Activated naive CD8-positive, alpha-beta T cell treated with anti-CD3 and anti-CD28 coated beads for 36 hours (primary cell): ENCODE results near the gene KDM6A. TPM values are rescaled to one million over a fixed set of nuclear protein-coding genes. Genes with fewer than 3 reads are reported as not detected.
"Not testable (repeated sequence)": the region's sequence is repeated elsewhere in the genome, so short reads cannot be mapped to it uniquely, and the experiment has no call there.

ENCODE experiments used
- DNase-seq: peaks from one replicate; pipeline ENCODE4 v3.0.0; 2021
- H3K27ac Mint-ChIP-seq: one replicate; pipeline ENCODE4 v1.8.0; 2022; ENCODE audit warnings: mild to moderate bottlenecking, moderate library complexity, mixed read lengths
- H3K27me3 Mint-ChIP-seq: one replicate; pipeline ENCODE4 v1.8.0; 2022; ENCODE audit warnings: mild to moderate bottlenecking, mixed read lengths
- H3K36me3 Mint-ChIP-seq: one replicate; pipeline ENCODE4 v1.8.0; 2021; ENCODE audit warnings: mild to moderate bottlenecking, mixed read lengths
- H3K4me1 Mint-ChIP-seq: one replicate; pipeline ENCODE4 v1.8.0; 2021; ENCODE audit warnings: mixed read lengths
- H3K4me3 Mint-ChIP-seq: one replicate; pipeline ENCODE4 v1.8.0; 2022; ENCODE audit warnings: mild to moderate bottlenecking, moderate library complexity, mixed read lengths
- H3K9me3 Mint-ChIP-seq: one replicate; pipeline ENCODE4 v1.8.0; 2022; ENCODE audit warnings: mixed read lengths
- total RNA-seq, 2 experiments: library from RNA; stranded (reverse); gene quantifications; one replicate each; pipeline ENCODE4 v1.2.3, GENCODE V29; 2021

KDM6A gene
- total RNA-seq, 2 experiments from 2014 or later, result 15.8 to 17.4 TPM

DNA sequence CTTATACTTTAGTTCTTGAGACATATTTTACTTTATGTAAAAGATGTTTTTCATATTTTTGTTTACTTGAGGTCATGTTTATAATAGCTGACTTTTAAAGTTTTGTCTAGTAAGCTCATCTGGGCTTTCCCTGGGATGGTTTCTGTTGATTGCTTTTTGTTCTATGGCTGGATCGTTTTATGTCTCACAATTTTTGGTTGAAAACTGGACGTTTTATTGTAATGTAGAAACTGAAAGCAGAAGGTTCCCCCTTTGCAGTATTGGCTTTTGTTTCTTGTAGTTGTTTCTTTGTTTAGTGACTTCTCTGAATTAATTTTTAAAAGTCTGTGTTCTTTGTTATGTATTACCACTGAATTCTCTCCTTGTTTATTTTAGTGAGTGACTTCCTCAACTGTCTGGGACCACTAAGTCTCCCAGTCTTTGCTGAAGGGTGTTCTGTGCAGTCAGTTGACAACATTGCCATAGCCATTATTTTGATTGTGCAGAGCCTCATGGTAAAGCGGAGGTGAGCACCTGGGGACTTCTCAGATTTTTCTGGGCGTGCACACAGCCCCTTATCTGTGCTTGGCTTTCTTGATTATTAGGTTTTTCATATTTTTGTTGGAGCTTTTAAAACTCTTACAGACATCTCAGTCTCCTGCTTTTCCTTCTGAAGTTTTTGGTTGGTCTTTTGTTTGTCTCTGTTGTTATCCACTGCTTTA lies 31.0 kb downstream of the KDM6A start:
- Mint-ChIP-seq H3K4me3 (no peak overlapping the region), H3K4me1 (peaks cover 43% of the 10 kb centered on the region)
- DNase-seq, result no peak

DNA sequence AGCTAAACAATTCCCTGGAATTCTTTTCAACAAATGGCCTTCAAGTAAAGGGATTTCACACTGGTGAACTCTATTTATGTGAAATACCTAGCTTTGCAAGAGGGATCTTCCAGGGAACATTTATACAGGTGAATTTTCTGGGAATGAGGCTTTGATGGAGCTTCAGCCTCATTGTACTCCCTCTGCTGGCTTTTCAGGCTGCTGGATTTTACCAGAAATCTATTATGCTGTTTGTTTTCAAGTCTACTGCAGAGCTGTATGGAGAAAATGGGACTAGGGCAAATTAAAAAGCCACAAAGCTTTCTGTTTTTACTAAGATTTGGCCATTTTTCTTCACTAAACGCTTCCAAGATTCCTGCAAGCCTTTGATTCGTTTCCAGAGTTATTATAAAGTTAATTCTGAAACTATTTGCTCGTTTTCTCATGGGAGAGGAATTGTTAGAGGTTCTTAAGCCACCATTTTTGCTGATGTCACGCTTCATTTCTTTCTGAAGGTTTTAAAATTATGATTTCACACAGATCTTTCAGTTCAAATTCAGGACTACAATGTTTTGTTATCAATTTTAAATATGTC lies 31.6 kb downstream of the KDM6A start:
- H3K9me3 Mint-ChIP-seq, result peaks cover 17% of the 10 kb centered on the region
- H3K4me1 Mint-ChIP-seq, result peaks cover 37% of the 10 kb centered on the region
- H3K27me3 Mint-ChIP-seq, result no peaks in the 10 kb centered on the region
- peaks cover 22% of the 10 kb centered on the region for H3K36me3 Mint-ChIP-seq
- DNase-seq, result no peak
- H3K27ac Mint-ChIP-seq, result peak overlapping the region; percentile 58
- no peak overlapping the region for H3K4me3 Mint-ChIP-seq

More for the DNA sequence above, 31.0 kb downstream of the KDM6A start:
- Mint-ChIP-seq H3K27ac (peak overlapping the region; percentile 58), H3K9me3 (peaks cover 17% of the 10 kb centered on the region), H3K27me3 (no peaks in the 10 kb centered on the region), H3K36me3 (peaks cover 22% of the 10 kb centered on the region)

DNA sequence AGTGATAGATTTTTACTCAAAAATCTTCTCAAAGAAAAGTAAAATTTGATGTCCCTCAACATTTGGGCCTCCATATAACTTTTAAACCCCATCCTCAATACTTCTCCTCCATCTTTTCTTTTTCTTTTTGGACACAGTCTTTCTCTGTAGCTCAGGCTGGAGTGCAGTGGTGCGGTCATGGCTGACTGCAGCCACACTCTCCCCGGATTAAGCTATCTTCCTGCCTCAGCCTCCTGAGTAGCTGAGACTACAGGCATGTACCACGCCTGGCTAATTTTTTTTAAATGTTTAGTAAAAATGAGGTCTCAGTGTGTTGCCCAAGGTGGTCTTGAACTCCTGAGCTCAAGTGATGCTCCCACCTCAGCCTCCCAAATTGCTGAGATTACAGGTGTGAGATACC lies 33.1 kb downstream of the KDM6A start:
- peaks cover 17% of the 10 kb centered on the region for H3K9me3 Mint-ChIP-seq
- no peaks in the 10 kb centered on the region for H3K27me3 Mint-ChIP-seq
- no peak for DNase-seq
- peaks cover 31% of the 10 kb centered on the region for H3K4me1 Mint-ChIP-seq
- peaks cover 21% of the 10 kb centered on the region for H3K36me3 Mint-ChIP-seq
- H3K27ac Mint-ChIP-seq, result no peak overlapping the region
- no peak overlapping the region for H3K4me3 Mint-ChIP-seq

DNA sequence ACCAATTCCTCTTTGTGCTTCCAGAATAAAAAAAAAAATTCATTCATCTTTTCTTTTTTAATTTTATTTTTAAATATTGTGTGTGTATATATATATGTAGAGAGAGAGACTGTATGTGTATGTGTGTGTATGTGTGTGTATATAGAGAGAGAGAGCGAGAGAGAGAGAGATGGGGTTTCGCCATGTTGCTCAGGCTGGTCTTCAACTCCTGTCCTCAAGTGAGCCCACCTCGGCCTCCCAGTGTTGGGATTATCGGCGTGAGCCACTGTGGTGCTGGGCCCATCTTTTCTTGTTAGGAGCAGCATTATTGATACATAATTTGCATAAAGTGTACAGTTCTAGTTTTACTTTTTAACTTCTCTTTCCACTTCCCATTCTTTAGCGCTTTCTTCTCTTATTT lies 33.6 kb downstream of the KDM6A start:
- Mint-ChIP-seq H3K36me3 (peaks cover 21% of the 10 kb centered on the region), H3K27ac (no peak overlapping the region), H3K27me3 (no peaks in the 10 kb centered on the region), H3K4me1 (peaks cover 31% of the 10 kb centered on the region), H3K9me3 (peaks cover 17% of the 10 kb centered on the region), H3K4me3 (no peak overlapping the region)
- no peak for DNase-seq

DNA sequence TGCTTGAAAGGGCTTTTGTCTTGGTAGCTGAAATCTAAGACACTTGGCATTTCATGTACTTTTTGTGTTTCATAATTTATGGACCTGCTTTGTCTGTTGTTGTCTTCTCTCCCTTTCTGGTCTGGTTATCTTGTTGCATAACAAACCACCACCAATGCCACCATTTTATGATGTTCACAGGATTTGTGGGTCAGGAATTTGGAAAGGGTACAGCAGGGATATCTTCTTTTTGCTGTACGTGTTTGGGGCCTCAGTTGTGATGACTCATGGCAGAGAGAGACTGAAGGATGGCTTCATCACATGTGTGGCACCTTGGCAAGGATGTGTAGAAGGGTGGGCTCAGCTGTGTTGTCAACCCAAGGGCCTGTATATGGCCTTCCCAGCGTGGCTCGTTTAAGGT lies 35.2 kb downstream of the KDM6A start:
- DNase-seq, result no peak
- peaks cover 22% of the 10 kb centered on the region for H3K36me3 Mint-ChIP-seq
- peaks cover 29% of the 10 kb centered on the region for H3K4me1 Mint-ChIP-seq
- peak overlapping the region; percentile 72 for H3K27ac Mint-ChIP-seq
- no peak overlapping the region for H3K4me3 Mint-ChIP-seq
- no peaks in the 10 kb centered on the region for H3K27me3 Mint-ChIP-seq
- peaks cover 13% of the 10 kb centered on the region for H3K9me3 Mint-ChIP-seq

DNA sequence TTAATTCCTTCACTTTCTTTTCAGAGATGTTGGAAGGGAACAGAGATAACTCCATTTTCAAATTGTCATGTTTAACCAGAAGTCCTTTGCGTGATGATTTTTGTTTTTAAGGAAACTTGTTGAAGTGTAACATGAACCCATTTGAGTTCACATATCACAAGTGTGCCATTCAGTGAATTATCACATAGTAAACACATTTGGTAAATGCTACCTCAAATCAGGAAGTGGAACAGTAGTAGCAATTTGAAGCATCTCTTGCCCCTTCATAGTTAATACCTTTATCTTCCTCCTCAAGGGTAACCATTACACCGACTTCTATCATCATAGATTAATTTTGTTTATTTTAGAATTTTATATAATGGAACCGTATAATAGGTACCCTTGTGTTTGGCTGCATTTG lies 35.8 kb downstream of the KDM6A start:
- Mint-ChIP-seq H3K27me3 (no peaks in the 10 kb centered on the region), H3K4me1 (peaks cover 25% of the 10 kb centered on the region), H3K36me3 (peaks cover 16% of the 10 kb centered on the region), H3K27ac (no peak overlapping the region), H3K4me3 (no peak overlapping the region), H3K9me3 (peaks cover 8% of the 10 kb centered on the region)
- no peak for DNase-seq

DNA sequence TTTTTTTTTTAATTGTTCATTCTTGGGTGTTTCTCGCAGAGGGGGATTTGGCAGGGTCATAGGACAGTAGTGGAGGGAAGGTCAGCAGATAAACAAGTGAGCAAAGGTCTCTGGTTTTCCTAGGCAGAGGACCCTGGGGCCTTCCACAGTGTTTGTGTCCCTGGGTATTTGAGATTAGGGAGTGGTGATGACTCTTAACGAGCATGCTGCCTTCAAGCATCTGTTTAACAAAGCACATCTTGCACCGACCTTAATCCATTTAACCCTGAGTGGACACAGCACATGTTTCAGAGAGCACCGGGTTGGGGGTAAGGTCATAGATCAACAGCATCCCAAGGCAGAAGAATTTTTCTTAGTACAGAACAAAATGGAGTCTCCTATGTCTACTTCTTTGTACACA lies 37.5 kb downstream of the KDM6A start:
- H3K27me3 Mint-ChIP-seq, H3K9me3 Mint-ChIP-seq, H3K4me3 Mint-ChIP-seq, DNase-seq, H3K27ac Mint-ChIP-seq: not testable (repeated sequence)
- Mint-ChIP-seq H3K4me1 (peaks cover 25% of the 10 kb centered on the region), H3K36me3 (peaks cover 19% of the 10 kb centered on the region)

DNA sequence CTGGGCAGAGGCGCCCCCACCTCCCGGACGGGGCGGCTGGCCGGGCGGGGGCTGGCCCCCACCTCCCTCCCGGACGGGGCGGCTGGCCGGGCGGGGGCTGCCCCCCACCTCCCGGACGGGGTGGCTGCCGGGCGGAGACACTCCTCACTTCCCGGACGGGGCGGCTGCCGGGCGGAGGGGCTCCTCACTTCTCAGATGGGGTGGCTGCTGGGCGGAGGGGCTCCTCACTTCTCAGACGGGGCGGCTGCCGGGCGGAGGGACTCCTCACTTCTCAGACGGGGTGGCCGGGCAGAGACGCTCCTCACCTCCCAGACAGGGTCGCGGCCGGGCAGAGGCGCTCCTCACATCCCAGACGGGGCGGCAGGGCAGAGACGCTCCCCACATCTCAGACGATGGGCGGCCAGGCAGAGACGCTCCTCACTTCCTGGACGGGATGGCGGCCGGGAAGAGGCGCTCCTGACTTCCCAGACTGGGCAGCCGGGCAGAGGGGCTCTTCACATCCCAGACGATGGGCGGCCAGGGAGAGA lies 38.1 kb downstream of the KDM6A start:
- H3K4me3 Mint-ChIP-seq, DNase-seq, H3K27ac Mint-ChIP-seq, H3K27me3 Mint-ChIP-seq, H3K9me3 Mint-ChIP-seq: not testable (repeated sequence)
- Mint-ChIP-seq H3K4me1 (peaks cover 28% of the 10 kb centered on the region), H3K36me3 (peaks cover 19% of the 10 kb centered on the region)

DNA sequence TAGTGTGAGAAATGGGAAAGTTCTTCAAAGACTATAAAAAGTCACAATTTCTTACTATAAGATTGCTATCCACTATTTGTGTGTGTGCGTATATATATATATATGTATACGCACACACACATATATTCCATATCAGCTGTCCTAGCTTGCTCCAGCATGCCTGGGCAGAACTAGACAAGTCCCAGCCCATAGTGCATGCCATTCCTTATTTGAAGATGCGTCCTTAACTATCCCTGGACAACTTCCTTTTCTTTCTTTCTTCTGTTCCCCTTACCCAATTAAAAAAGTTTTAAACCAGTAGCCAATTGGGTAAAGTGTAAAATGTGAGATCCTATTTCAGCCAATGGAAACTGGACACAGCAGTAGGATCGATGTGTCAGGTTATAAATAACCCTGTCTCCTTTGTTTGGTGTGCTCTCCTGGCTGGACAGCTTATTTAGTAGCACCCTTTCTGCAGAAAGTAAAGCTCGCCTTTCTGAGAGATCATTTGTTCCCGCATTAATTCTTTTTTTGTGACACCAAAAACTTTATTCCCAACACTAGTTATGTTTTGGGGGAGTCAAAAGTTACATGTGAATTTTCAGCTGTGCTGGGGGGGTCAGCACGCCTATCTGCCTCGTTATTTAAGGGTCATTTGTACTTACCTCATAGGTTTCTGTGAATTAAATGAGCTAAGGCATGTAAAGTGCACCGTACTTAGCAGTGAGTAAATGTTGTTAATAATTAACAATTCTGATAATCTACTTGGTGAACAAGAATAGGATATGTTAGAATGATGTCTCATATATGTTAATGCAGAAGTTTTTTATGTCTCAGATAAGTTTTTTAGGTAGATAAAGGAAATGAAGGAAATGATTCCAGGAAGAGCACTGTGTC lies 40.9 kb downstream of the KDM6A start:
- no peak for DNase-seq
- no peaks in the 10 kb centered on the region for H3K9me3 Mint-ChIP-seq
- H3K27ac Mint-ChIP-seq, result peak overlapping the region; percentile 29
- H3K27me3 Mint-ChIP-seq, result no peaks in the 10 kb centered on the region
- H3K4me3 Mint-ChIP-seq, result no peak overlapping the region
- H3K36me3 Mint-ChIP-seq, result peaks cover 9% of the 10 kb centered on the region
- peaks cover 22% of the 10 kb centered on the region for H3K4me1 Mint-ChIP-seq

DNA sequence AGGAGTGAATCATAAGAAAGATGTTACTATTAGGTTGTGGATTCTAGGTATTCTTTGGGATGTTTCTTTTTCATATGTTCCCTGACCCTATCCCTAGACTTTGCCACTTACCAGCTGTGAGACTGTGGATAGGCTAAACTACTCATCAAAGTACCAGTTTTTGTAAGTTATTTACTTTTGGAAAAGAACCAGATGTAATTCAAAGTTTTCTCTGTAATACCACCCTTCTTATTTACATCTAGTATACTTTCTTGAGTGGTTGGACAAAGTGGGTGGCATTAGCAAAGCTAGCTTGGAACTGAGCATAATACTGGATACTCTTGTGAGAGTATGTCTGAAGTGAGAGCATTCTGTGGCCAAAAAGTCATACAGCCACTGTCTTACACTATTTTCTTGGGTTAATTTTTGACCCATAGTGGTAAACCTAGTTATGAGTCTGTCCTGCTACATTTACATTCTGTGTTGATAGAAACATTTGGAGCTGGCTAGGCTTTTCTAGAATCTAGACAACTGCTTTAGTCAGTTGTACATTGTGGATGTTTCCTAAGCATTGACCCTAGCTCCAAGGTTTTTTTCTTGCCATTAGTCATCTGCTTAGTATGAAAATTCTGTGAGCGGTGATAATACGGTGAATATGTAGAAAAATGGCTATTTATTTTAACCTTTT lies 41.7 kb downstream of the KDM6A start:
- Mint-ChIP-seq H3K27ac (peak overlapping the region; percentile 29), H3K9me3 (peaks cover 1% of the 10 kb centered on the region)

DNA sequence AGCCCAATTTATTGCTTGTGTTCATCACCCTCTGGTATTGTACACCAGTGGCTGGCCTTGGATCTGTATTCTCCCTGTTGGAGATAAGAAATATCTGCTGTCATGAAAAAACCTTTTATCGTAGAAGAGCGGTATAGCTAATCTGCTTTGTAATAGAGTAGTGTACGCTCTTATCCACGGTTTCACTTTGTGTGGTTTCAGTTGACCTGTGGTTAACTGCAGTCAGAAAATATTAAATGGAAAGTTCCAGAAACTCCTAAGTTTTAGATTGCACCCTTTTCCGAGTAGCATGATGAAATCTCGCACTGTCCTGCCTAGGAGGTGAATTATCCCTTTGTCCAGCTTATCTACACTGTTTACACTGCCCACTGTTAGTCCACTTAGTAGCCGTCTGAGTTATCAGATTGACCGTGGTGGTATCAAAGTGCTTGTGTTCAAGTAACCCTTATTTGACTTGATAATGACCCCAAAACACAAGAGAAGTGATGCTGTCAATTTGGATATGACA lies 42.4 kb downstream of the KDM6A start:
- Mint-ChIP-seq H3K36me3 (peaks cover 13% of the 10 kb centered on the region), H3K27ac (peak overlapping the region; percentile 34), H3K27me3 (no peaks in the 10 kb centered on the region), H3K4me3 (no peak overlapping the region), H3K9me3 (peaks cover 1% of the 10 kb centered on the region), H3K4me1 (peaks cover 26% of the 10 kb centered on the region)
- no peak for DNase-seq

More for the DNA sequence above, 41.7 kb downstream of the KDM6A start:
- Mint-ChIP-seq H3K4me3 (no peak overlapping the region), H3K27me3 (no peaks in the 10 kb centered on the region), H3K4me1 (peaks cover 26% of the 10 kb centered on the region), H3K36me3 (peaks cover 13% of the 10 kb centered on the region)
- DNase-seq, result no peak

DNA sequence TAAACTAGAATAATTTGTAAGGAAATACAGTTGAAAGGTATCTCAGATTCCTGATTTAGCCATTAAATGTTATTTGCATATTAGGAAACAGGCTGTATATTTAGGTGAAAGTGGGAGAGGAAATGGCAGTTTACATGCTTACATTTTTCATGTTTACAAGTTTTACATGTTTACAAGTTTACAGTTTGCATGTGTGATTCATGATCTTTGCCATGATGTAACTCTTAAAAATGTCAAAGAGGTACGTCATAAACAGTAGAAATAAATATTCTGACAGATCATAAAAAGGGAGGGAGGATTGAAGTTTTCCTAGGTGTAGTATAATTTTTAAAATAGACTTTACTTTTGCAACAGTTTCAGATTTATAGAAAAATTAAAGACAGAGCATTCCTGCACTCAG lies 45.7 kb downstream of the KDM6A start:
- Mint-ChIP-seq H3K36me3 (peaks cover 13% of the 10 kb centered on the region), H3K4me3 (no peak overlapping the region), H3K4me1 (peaks cover 43% of the 10 kb centered on the region), H3K27me3 (no peaks in the 10 kb centered on the region), H3K27ac (no peak overlapping the region), H3K9me3 (peaks cover 1% of the 10 kb centered on the region)
- no peak for DNase-seq

DNA sequence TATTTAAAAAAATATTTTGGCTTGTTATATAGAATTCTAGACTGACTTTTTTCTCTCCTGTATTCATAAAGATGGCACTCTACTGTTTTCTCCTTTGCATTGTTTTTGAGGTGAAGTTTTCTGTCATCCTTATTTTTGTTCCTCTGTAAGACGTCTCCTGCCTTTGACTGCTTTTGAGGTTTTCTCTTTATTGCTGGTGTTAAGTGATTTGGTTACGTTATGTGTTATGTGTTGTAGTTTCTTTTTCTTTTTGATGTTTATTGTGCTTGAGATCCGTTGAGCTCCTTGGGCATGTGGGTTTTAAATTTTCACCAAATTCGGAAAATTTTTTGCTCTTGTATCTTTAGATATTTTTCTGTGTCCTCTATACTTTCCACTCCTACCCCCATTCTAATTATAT lies 50.0 kb downstream of the KDM6A start:
- H3K4me3 Mint-ChIP-seq, result peak overlapping the region; percentile 52
- peaks cover 11% of the 10 kb centered on the region for H3K36me3 Mint-ChIP-seq
- H3K27me3 Mint-ChIP-seq, result no peaks in the 10 kb centered on the region
- H3K4me1 Mint-ChIP-seq, result peaks cover 39% of the 10 kb centered on the region
- H3K27ac Mint-ChIP-seq, result peak overlapping the region; percentile 32
- peaks cover 1% of the 10 kb centered on the region for H3K9me3 Mint-ChIP-seq
- no peak for DNase-seq

DNA sequence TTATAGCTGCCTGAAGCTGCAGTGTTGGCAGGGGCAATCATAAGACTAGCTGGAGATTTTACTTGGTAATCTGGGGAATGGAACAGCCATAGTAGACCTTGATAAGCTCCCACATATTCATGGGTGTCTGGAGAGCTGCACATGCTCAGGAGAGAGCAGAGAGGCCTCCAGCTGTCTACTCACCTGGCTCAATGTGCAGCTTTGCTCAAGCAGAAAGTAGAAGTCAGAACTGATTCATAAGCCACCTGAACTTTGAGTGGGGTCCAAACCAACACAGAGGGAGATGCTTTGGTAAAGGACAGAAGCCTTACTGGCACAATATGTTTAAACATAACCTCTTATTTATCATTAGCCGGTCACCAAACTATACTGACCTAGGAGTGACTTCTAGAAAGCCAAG lies 54.4 kb downstream of the KDM6A start:
- peaks cover 2% of the 10 kb centered on the region for H3K9me3 Mint-ChIP-seq
- no peak for DNase-seq
- no peak overlapping the region for H3K4me3 Mint-ChIP-seq
- peaks cover 23% of the 10 kb centered on the region for H3K36me3 Mint-ChIP-seq
- no peak overlapping the region for H3K27ac Mint-ChIP-seq
- H3K27me3 Mint-ChIP-seq, result no peaks in the 10 kb centered on the region
- peaks cover 31% of the 10 kb centered on the region for H3K4me1 Mint-ChIP-seq
